Cortex of kidney (tissue), 1 donor: ENCODE measurements around the gene CCR5.
"Not testable (repeated sequence)": the region's sequence is repeated elsewhere in the genome, so short reads cannot be mapped to it uniquely, and the experiment has no call there.

Experiments used
- DNase-seq: peaks from one replicate; lab custom pipeline; 2025; lab: John Stamatoyannopoulos, UW

The CCR5 gene

GRCh38 chr3:46370839-46371518 is at the start of gene CCR5:
Gene CCR5, plus strand, starts transcription at chr3:46370946. Its CDS starts 1,957 bp downstream, at chr3:46372903.
- DNase-seq, result no peak

- DNase-seq, result no peak
These were observed 49.2 kb upstream of the CCR5 start for GRCh38 chr3:46321461-46322104.

GRCh38 chr3:46324036-46324435 is 46.7 kb upstream of the CCR5 start:
- no peak for DNase-seq

- no peak for DNase-seq
These were observed 45.0 kb upstream of the CCR5 start for GRCh38 chr3:46325645-46326300.

GRCh38 chr3:46330676-46331075 is 40.1 kb upstream of the CCR5 start:
- not testable (repeated sequence) for DNase-seq

- DNase-seq, result no peak
These were observed 35.8 kb upstream of the CCR5 start for GRCh38 chr3:46334741-46335478.

GRCh38 chr3:46335541-46335940 is 35.2 kb upstream of the CCR5 start:
- no peak for DNase-seq

GRCh38 chr3:46337911-46338310 is 32.8 kb upstream of the CCR5 start:
- no peak for DNase-seq

GRCh38 chr3:46338840-46339239 is 31.9 kb upstream of the CCR5 start:
- no peak for DNase-seq

- DNase-seq, result no peak
These were observed 26.3 kb upstream of the CCR5 start for GRCh38 chr3:46344476-46344875.

- DNase-seq, result no peak
These were observed 21.8 kb upstream of the CCR5 start for GRCh38 chr3:46348823-46349482.

- no peak for DNase-seq
These were observed 21.1 kb upstream of the CCR5 start for GRCh38 chr3:46349484-46350261.

- no peak for DNase-seq
These were observed 20.5 kb upstream of the CCR5 start for GRCh38 chr3:46350262-46350565.

GRCh38 chr3:46351646-46352045 is 19.1 kb upstream of the CCR5 start:
- DNase-seq, result no peak

- no peak for DNase-seq
These were observed 17.7 kb upstream of the CCR5 start for GRCh38 chr3:46353090-46353489.

- no peak for DNase-seq
These were observed 16.9 kb upstream of the CCR5 start, which contains the start of gene CCR2 for GRCh38 chr3:46353647-46354410. Gene CCR2, plus strand, starts transcription at chr3:46354111. Its CDS starts 3,417 bp downstream, at chr3:46357528.

GRCh38 chr3:46354478-46354877 is 16.3 kb upstream of the CCR5 start:
- no peak for DNase-seq

- DNase-seq, result no peak
These were observed 15.8 kb upstream of the CCR5 start for GRCh38 chr3:46354984-46355383.

- no peak for DNase-seq
These were observed 14.5 kb upstream of the CCR5 start for GRCh38 chr3:46356276-46356675.

- DNase-seq, result no peak
These were observed 13.8 kb upstream of the CCR5 start for GRCh38 chr3:46356909-46357308.

GRCh38 chr3:46358466-46358865 is 12.3 kb upstream of the CCR5 start:
- no peak for DNase-seq
